SK-N-SH (cell line): ENCODE results near the gene CEP70. TPM values are rescaled to one million over a fixed set of nuclear protein-coding genes. Genes with fewer than 3 reads are reported as not detected.

Source experiments
- CTCF ChIA-PET: fragments of 300-600, 350-600 bp; formaldehyde crosslinking; extraction: SDS; loops from one replicate; lab custom pipeline; 2021; lab: Yijun Ruan, JAX
- POLR2A ChIA-PET: fragments of 350-600 bp; sonication (Branson Sonifier 250); formaldehyde crosslinking; extraction: SDS; loops from one replicate; lab custom pipeline; 2020; ENCODE audit warnings: antibody characterized with exemption, inconsistent platforms; lab: Yijun Ruan, JAX
- DNase-seq: peaks from one replicate; pipeline ENCODE4 v3.0.0; 2012
- H2AFZ ChIP-seq: fragments of 200-600 bp; sonication (generic); 2 replicates; pipeline ENCODE4 v1.8.1; 2016; ENCODE audit warnings: antibody characterized with exemption, mild to moderate bottlenecking, low read depth
- H3F3A ChIP-seq: fragments of 200-600 bp; sonication (generic); replicated peaks from 2 replicates; pipeline ENCODE3; 2016; ENCODE audit warnings: antibody characterized with exemption, mild to moderate bottlenecking; ENCODE audit not compliant: insufficient read depth
- H3K27ac ChIP-seq, 2 experiments: fragments of 200-500 bp in 1 of 2; fragments of 200-600 bp in 1 of 2; sonication (Bioruptor generic) in 1 of 2; sonication (generic), shearing (Covaris generic) in 1 of 2; 2 replicates each; pipeline versions ENCODE4 v1.5.1 to v1.6.1; 2014 to 2016; ENCODE audit warnings: low read depth in 2 of 2, inconsistent platforms in 1 of 2, low read length in 1 of 2, mild to moderate bottlenecking in 1 of 2, mixed read lengths in 1 of 2
- H3K27me3 ChIP-seq: fragments of 200-600 bp; sonication (generic), shearing (Covaris generic); 2 replicates; pipeline ENCODE4 v1.6.1; 2016; ENCODE audit warnings: mixed run types; ENCODE audit not compliant: insufficient read depth
- H3K36me3 ChIP-seq, 2 experiments: fragments of 200-500 bp in 1 of 2; fragments of 200-600 bp in 1 of 2; sonication (Bioruptor generic) in 1 of 2; sonication (generic) in 1 of 2; replicated peaks in 1 of 2; 2 replicates each; pipeline versions ENCODE3 to v1.5.1; 2014 to 2016; ENCODE audit warnings: low read length in 1 of 2, mild to moderate bottlenecking in 1 of 2; ENCODE audit not compliant: insufficient read depth in 2 of 2, control insufficient read depth in 1 of 2
- H3K4me1 ChIP-seq, 2 experiments: fragments of 200-500 bp in 1 of 2; fragments of 200-600 bp in 1 of 2; sonication (Bioruptor generic) in 1 of 2; sonication (generic), shearing (Covaris generic) in 1 of 2; 2 replicates each; pipeline versions ENCODE4 v1.5.1 to v1.6.1; 2014 to 2016; ENCODE audit warnings: low read depth in 1 of 2, low read length in 1 of 2, mixed run types in 1 of 2; ENCODE audit not compliant: insufficient read depth in 2 of 2, control insufficient read depth in 1 of 2
- H3K4me2 ChIP-seq: fragments of 200-600 bp; sonication (generic), shearing (Covaris generic); 2 replicates; pipeline ENCODE4 v1.6.1; 2017; ENCODE audit warnings: mixed run types
- H3K4me3 ChIP-seq, 2 experiments: fragments of 200-500 bp in 1 of 2; fragments of 200-600 bp in 1 of 2; sonication (Bioruptor generic) in 1 of 2; sonication (generic), shearing (Covaris generic) in 1 of 2; 2 replicates each; pipeline versions ENCODE4 v1.5.1 to v1.8.1; 2014 to 2016; ENCODE audit warnings: low read depth in 2 of 2, inconsistent platforms in 1 of 2, low read length in 1 of 2, mild to moderate bottlenecking in 1 of 2, mixed read lengths in 1 of 2, moderate library complexity in 1 of 2
- H3K79me2 ChIP-seq: fragments of 200-600 bp; sonication (generic); 2 replicates; pipeline ENCODE4 v1.8.1; 2017; ENCODE audit warnings: mild to moderate bottlenecking; ENCODE audit not compliant: insufficient read depth
- H3K9ac ChIP-seq: fragments of 200-600 bp; sonication (generic); 2 replicates; pipeline ENCODE4 v1.6.1; 2017; ENCODE audit warnings: mixed run types
- H3K9me2 ChIP-seq: fragments of 200-600 bp; sonication (generic); 2 replicates; pipeline ENCODE4 v1.6.1; 2017; ENCODE audit warnings: mixed run types
- H3K9me3 ChIP-seq: fragments of 200-600 bp; sonication (generic); 2 replicates; pipeline ENCODE4 v1.6.1; 2017; ENCODE audit warnings: mixed run types, mild to moderate bottlenecking, moderate library complexity
- H4K20me1 ChIP-seq: fragments of 200-600 bp; sonication (generic); 2 replicates; pipeline ENCODE4 v1.6.1; 2017; ENCODE audit warnings: mild to moderate bottlenecking, mixed run types; ENCODE audit not compliant: insufficient read depth
- ELF1 ChIP-seq: IDR thresholded peaks from 2 replicates; pipeline ENCODE4 v1.4.0; 2012
- EP300 ChIP-seq, 2 experiments: IDR thresholded peaks; 2 replicates each; pipeline versions ENCODE4 v1.4.0 to v1.6.1; 2012; ENCODE audit warnings: borderline replicate concordance in 1 of 2, low read depth in 1 of 2, low read length in 1 of 2
- FOXJ3 ChIP-seq: sonication (generic); formaldehyde crosslinking; IDR thresholded peaks from 2 replicates; pipeline ENCODE4 v1.5.1; 2020; ENCODE audit warnings: mild to moderate bottlenecking, missing genetic modification reagents
- FOXM1 ChIP-seq: IDR thresholded peaks from 2 replicates; pipeline ENCODE4 v1.4.0; 2012; ENCODE audit warnings: low read depth, mild to moderate bottlenecking
- MXI1 ChIP-seq: IDR thresholded peaks from 2 replicates; pipeline ENCODE4 v1.6.1; 2012; ENCODE audit warnings: mild to moderate bottlenecking, low read depth, low read length, improper control_type of control experiment
- NFIC ChIP-seq: IDR thresholded peaks from 2 replicates; pipeline ENCODE4 v1.4.0; 2012; ENCODE audit warnings: borderline replicate concordance
- POLR2AphosphoS5 ChIP-seq: IDR thresholded peaks from 2 replicates; pipeline ENCODE4 v1.6.1; 2012; ENCODE audit warnings: low read depth, low read length
- RFX5 ChIP-seq: IDR thresholded peaks from 2 replicates; pipeline ENCODE4 v1.6.1; 2012; ENCODE audit warnings: mild to moderate bottlenecking, improper control_type of control experiment, low read length
- SIN3A ChIP-seq: IDR thresholded peaks from 2 replicates; pipeline ENCODE4 v1.6.1; 2012; ENCODE audit warnings: low read depth, mild to moderate bottlenecking, low read length, moderate library complexity, borderline replicate concordance
- TCF12 ChIP-seq: IDR thresholded peaks from 2 replicates; pipeline ENCODE4 v1.4.0; 2012
- TEAD4 ChIP-seq: IDR thresholded peaks from 2 replicates; pipeline ENCODE4 v1.4.0; 2012; ENCODE audit warnings: mild to moderate bottlenecking, borderline replicate concordance; ENCODE audit not compliant: insufficient read depth
- ZBTB33 ChIP-seq: IDR thresholded peaks from 2 replicates; pipeline ENCODE4 v1.4.0; 2012; ENCODE audit warnings: low read depth, borderline replicate concordance
- WGBS: methylation state at CpG from one replicate; pipeline ENCODE4 v1.1.6; 2017; ENCODE audit warnings: low lambda C conversion rate; 5-methylcytosine and 5-hydroxymethylcytosine counted together
- polyA plus RNA-seq, 3 experiments: library from polyadenylated mRNA; depleted of rRNA; stranded (reverse); fragments of >200 nt; gene quantifications; 2 replicates each; pipeline ENCODE4 v1.2.3, GENCODE V29; 2012
- TF ChIP-seq, protein P1 (sequence below): IDR thresholded peaks from 2 replicates; pipeline ENCODE4 v1.4.0; 2012; ENCODE audit warnings: low read depth, borderline replicate concordance
- TF ChIP-seq, protein P2 (sequence below): fragments of 200-600 bp; sonication (generic); IDR thresholded peaks from 2 replicates; pipeline ENCODE4 v1.6.1; 2017; ENCODE audit warnings: antibody characterized with exemption, mild to moderate bottlenecking, moderate library complexity
- TF ChIP-seq, protein P3 (sequence below): IDR thresholded peaks from 2 replicates; pipeline ENCODE4 v1.6.1; 2012; ENCODE audit warnings: mild to moderate bottlenecking, low read depth, low read length, moderate library complexity
- TF ChIP-seq, protein P4 (sequence below): fragments of 150-350 bp; IDR thresholded peaks from 2 replicates; pipeline ENCODE4 v1.6.1; 2017; ENCODE audit warnings: antibody characterized with exemption, low read length, low read depth, borderline replicate concordance

The CEP70 gene
- polyA plus RNA-seq, 1 of the 3 experiments (the other 2 are of a cell fraction): 3.7 TPM

GRCh38 chr3:138477120-138477519, 116.9 kb downstream of the CEP70 start:
- H3K36me3 ChIP-seq: no peaks in the 10 kb centered on the region
- no peaks in the 10 kb centered on the region for H4K20me1 ChIP-seq
- no peak overlapping the region for H3K9ac ChIP-seq
- no peaks in the 10 kb centered on the region for H3K9me3 ChIP-seq
- H3K4me1 ChIP-seq: no peaks in the 10 kb centered on the region
- no peaks in the 10 kb centered on the region for H3K79me2 ChIP-seq
- H3K9me2 ChIP-seq: no peaks in the 10 kb centered on the region
- no peak overlapping the region for H3K4me3 ChIP-seq
- peaks cover 11% of the 10 kb centered on the region for H3F3A ChIP-seq
- H2AFZ ChIP-seq: no peak overlapping the region
- no peak for DNase-seq
- no peaks in the 10 kb centered on the region for H3K27me3 ChIP-seq
- no peak overlapping the region for H3K27ac ChIP-seq
- CTCF ChIA-PET: interaction anchor here (1.2 to 5.6 kb wide), 2 partner anchors 440 to 446 kb away, joined by 3 to 81 read pairs; no protein-coding TSS in a partner anchor
- TF ChIP-seq ELF1 (no peak), ZBTB33 (no peak), NFIC (no peak), RFX5 (no peak), TEAD4 (no peak), POLR2AphosphoS5 (no peak), MXI1 (no peak)
- TF ChIP-seq, protein P1, sequence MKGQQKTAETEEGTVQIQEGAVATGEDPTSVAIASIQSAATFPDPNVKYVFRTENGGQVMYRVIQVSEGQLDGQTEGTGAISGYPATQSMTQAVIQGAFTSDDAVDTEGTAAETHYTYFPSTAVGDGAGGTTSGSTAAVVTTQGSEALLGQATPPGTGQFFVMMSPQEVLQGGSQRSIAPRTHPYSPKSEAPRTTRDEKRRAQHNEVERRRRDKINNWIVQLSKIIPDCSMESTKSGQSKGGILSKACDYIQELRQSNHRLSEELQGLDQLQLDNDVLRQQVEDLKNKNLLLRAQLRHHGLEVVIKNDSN: no peak
- TF ChIP-seq, protein P2, sequence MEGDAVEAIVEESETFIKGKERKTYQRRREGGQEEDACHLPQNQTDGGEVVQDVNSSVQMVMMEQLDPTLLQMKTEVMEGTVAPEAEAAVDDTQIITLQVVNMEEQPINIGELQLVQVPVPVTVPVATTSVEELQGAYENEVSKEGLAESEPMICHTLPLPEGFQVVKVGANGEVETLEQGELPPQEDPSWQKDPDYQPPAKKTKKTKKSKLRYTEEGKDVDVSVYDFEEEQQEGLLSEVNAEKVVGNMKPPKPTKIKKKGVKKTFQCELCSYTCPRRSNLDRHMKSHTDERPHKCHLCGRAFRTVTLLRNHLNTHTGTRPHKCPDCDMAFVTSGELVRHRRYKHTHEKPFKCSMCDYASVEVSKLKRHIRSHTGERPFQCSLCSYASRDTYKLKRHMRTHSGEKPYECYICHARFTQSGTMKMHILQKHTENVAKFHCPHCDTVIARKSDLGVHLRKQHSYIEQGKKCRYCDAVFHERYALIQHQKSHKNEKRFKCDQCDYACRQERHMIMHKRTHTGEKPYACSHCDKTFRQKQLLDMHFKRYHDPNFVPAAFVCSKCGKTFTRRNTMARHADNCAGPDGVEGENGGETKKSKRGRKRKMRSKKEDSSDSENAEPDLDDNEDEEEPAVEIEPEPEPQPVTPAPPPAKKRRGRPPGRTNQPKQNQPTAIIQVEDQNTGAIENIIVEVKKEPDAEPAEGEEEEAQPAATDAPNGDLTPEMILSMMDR: no peak
- TF ChIP-seq, all 33 proteins: peak for 0
- no peak overlapping the region for H3K4me2 ChIP-seq
- POLR2A ChIA-PET: no interaction called here

- Histone ChIP-seq H3K9ac (no peak overlapping the region), H3K9me2 (no peaks in the 10 kb centered on the region), H3K27me3 (no peaks in the 10 kb centered on the region), H3K4me1 (no peaks in the 10 kb centered on the region), H4K20me1 (no peaks in the 10 kb centered on the region), H3K4me2 (no peak overlapping the region), H3K9me3 (no peaks in the 10 kb centered on the region), H3K27ac (no peak overlapping the region), H3K79me2 (no peaks in the 10 kb centered on the region), H3K36me3 (no peaks in the 10 kb centered on the region), H3F3A (peaks cover 11% of the 10 kb centered on the region), H2AFZ (no peak overlapping the region), H3K4me3 (no peak overlapping the region)
- CTCF ChIA-PET: interaction anchor here (1.2 to 5.6 kb wide), 2 partner anchors 441 to 447 kb away, joined by 3 to 81 read pairs; no protein-coding TSS in a partner anchor
- no peak for DNase-seq
- 87% methylated on average over 2 of the region's 2 CpGs for WGBS
- TF ChIP-seq TCF12 (no peak), FOXM1 (no peak), MXI1 (no peak), EP300 (IDR thresholded peaks at IDR 0.05; ENCODE audit: borderline replicate concordance in 1 of 2, low read depth in 1 of 2, low read length in 1 of 2) (no peak), FOXJ3 (CRISPR knock-in tag) (no peak), SIN3A (no peak)
- TF ChIP-seq, protein P3, sequence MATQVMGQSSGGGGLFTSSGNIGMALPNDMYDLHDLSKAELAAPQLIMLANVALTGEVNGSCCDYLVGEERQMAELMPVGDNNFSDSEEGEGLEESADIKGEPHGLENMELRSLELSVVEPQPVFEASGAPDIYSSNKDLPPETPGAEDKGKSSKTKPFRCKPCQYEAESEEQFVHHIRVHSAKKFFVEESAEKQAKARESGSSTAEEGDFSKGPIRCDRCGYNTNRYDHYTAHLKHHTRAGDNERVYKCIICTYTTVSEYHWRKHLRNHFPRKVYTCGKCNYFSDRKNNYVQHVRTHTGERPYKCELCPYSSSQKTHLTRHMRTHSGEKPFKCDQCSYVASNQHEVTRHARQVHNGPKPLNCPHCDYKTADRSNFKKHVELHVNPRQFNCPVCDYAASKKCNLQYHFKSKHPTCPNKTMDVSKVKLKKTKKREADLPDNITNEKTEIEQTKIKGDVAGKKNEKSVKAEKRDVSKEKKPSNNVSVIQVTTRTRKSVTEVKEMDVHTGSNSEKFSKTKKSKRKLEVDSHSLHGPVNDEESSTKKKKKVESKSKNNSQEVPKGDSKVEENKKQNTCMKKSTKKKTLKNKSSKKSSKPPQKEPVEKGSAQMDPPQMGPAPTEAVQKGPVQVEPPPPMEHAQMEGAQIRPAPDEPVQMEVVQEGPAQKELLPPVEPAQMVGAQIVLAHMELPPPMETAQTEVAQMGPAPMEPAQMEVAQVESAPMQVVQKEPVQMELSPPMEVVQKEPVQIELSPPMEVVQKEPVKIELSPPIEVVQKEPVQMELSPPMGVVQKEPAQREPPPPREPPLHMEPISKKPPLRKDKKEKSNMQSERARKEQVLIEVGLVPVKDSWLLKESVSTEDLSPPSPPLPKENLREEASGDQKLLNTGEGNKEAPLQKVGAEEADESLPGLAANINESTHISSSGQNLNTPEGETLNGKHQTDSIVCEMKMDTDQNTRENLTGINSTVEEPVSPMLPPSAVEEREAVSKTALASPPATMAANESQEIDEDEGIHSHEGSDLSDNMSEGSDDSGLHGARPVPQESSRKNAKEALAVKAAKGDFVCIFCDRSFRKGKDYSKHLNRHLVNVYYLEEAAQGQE: no peak
- TF ChIP-seq, protein P4, sequence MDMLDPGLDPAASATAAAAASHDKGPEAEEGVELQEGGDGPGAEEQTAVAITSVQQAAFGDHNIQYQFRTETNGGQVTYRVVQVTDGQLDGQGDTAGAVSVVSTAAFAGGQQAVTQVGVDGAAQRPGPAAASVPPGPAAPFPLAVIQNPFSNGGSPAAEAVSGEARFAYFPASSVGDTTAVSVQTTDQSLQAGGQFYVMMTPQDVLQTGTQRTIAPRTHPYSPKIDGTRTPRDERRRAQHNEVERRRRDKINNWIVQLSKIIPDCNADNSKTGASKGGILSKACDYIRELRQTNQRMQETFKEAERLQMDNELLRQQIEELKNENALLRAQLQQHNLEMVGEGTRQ: no peak
- POLR2A ChIA-PET: no interaction called here
Measured at GRCh38 chr3:138476526-138476925, 117.5 kb downstream of the CEP70 start.
